Measurements from ENCODE around the gene SNORC. TPM values are rescaled to one million over a fixed set of nuclear protein-coding genes. Genes with fewer than 3 reads are reported as not detected.
A peak's percentile ranks its signal among the peaks of the same experiment; 100 is the strongest.

SNORC gene
- total and polyA plus RNA-seq, 2 of the 13 experiments (the other 11 are each of a cell fraction or from before 2014, with no cell fraction given), result 59.1 to 86.1 TPM

GRCh38 chr2:232876978-232877441 is 6.9 kb downstream of the SNORC start (continued):
- no peak for TF ChIP-seq MAZ (IDR thresholded peaks at IDR 0.05; ENCODE audit: borderline replicate concordance, low read depth, low read length)
- TF ChIP-seq MAZ (CRISPR knock-in tag; IDR thresholded peaks at IDR 0.05; ENCODE audit: low read depth), result no peak; the same call in 1 of the 2 replicates
- no peak for TF ChIP-seq ZNF629 (CRISPR knock-in tag; conservative IDR thresholded peaks at IDR 0.05)
- TF ChIP-seq ZNF598 (CRISPR knock-in tag; IDR thresholded peaks at IDR 0.05; ENCODE audit: borderline replicate concordance), result no peak; the same call in 1 of the 2 replicates
- TF ChIP-seq RFX1 (IDR thresholded peaks at IDR 0.05), result no peak
- no peak for TF ChIP-seq PLRG1 (conservative IDR thresholded peaks at IDR 0.05)
- no peak for TF ChIP-seq STAT5B (CRISPR knock-in tag; IDR thresholded peaks at IDR 0.05)
- TF ChIP-seq HMGXB4 (CRISPR knock-in tag; IDR thresholded peaks at IDR 0.05; ENCODE audit: borderline replicate concordance in 1 of 2, low read depth in 1 of 2), result peak in 1 of 2 experiments; percentile 43; a peak in 1 of 4 replicates
- no peak for TF ChIP-seq ZMYM3 (CRISPR knock-in tag; IDR thresholded peaks at IDR 0.05)
- no peak for TF ChIP-seq ZSCAN5A (CRISPR knock-in tag; IDR thresholded peaks at IDR 0.05; ENCODE audit: borderline replicate concordance)
- TF ChIP-seq ZNF10 (CRISPR knock-in tag; IDR thresholded peaks at IDR 0.05; ENCODE audit: borderline replicate concordance, low read depth), result no peak
- TF ChIP-seq ELF3 (CRISPR knock-in tag; IDR thresholded peaks at IDR 0.05), result peak; percentile 53; the same call in 1 of the 2 replicates
- peak; percentile 20 for TF ChIP-seq DMAP1 (CRISPR knock-in tag; IDR thresholded peaks at IDR 0.05)
- TF ChIP-seq ZNF282 (IDR thresholded peaks at IDR 0.05; ENCODE audit: partially characterized antibody), result no peak
- peak; percentile 15; the same call in 1 of the 2 replicates for TF ChIP-seq ZFY (CRISPR knock-in tag; IDR thresholded peaks at IDR 0.05)
- TF ChIP-seq GATAD2A (CRISPR knock-in tag; IDR thresholded peaks at IDR 0.05), result peak; percentile 32; the same call in 1 of the 2 replicates
- peak; percentile 94; the same call in 1 of the 2 replicates for TF ChIP-seq FOXO4 (CRISPR knock-in tag; conservative IDR thresholded peaks at IDR 0.05)
- no peak; the same call in 1 of the 2 replicates for TF ChIP-seq ZNF556 (CRISPR knock-in tag; IDR thresholded peaks at IDR 0.05; ENCODE audit: borderline replicate concordance)
- peak; percentile 60; the same call in 1 of the 2 replicates for TF ChIP-seq HNRNPL (IDR thresholded peaks at IDR 0.05; ENCODE audit: low read depth, low read length)
- TF ChIP-seq ZFP36 (IDR thresholded peaks at IDR 0.05; ENCODE audit: borderline replicate concordance, low read depth, low read length, partially characterized antibody), result no peak
- TF ChIP-seq POLR2AphosphoS2 (IDR thresholded peaks at IDR 0.05; ENCODE audit: low read depth, low read length), result no peak
- TF ChIP-seq DNMT3B (CRISPR knock-in tag; conservative IDR thresholded peaks at IDR 0.05), result 0 out of 2 replicates have a peak, but pooled peaks have one; percentile 36
- 0 out of 2 replicates have a peak, but pooled peaks have one; percentile 2 for TF ChIP-seq ZNF709 (CRISPR knock-in tag; IDR thresholded peaks at IDR 0.05)
- TF ChIP-seq KDM4B (CRISPR knock-in tag; IDR thresholded peaks at IDR 0.05), result no peak
- peak; percentile 27; the same call in 1 of the 2 replicates for TF ChIP-seq HOXA5 (CRISPR knock-in tag; IDR thresholded peaks at IDR 0.05)
- no peak for TF ChIP-seq ZNF230 (CRISPR knock-in tag; IDR thresholded peaks at IDR 0.05)
- TF ChIP-seq ZBTB38 (CRISPR knock-in tag; IDR thresholded peaks at IDR 0.05), result no peak
